ENCODE measurements around the gene HERPUD2.
"Not testable (repeated sequence)": the region's sequence is repeated elsewhere in the genome, so short reads cannot be mapped to it uniquely, and the experiment has no call there.

Gene HERPUD2

GRCh38 chr7:35599061-35599460 lies 95.9 kb downstream of the HERPUD2 start:
- DNase-seq: no peak

- peak; percentile 79 for DNase-seq
Observed at GRCh38 chr7:35596061-35596460, 98.9 kb downstream of the HERPUD2 start.

GRCh38 chr7:35593899-35594298 lies 101.0 kb downstream of the HERPUD2 start:
- no peak for DNase-seq

- DNase-seq: no peak
Observed at GRCh38 chr7:35588647-35589046, 106.3 kb downstream of the HERPUD2 start.

GRCh38 chr7:35584990-35585389 lies 109.9 kb downstream of the HERPUD2 start:
- no peak for DNase-seq

GRCh38 chr7:35584533-35584932 lies 110.4 kb downstream of the HERPUD2 start:
- not testable (repeated sequence) for DNase-seq
